GM12874 (cell line): Measurements from ENCODE around the gene DDIT4.

Source experiments
- CTCF ChIP-seq: IDR thresholded peaks from 2 replicates; pipeline ENCODE4 v1.5.1; 2011; ENCODE audit warnings: low read depth, mild to moderate bottlenecking, control low read depth, low read length, moderate library complexity; ENCODE audit not compliant: insufficient read depth

The DDIT4 gene

GRCh38 chr10:72265990-72266865 lies 7.5 kb upstream of the DDIT4 start:
- TF ChIP-seq CTCF: no peak

GRCh38 chr10:72267381-72267780 lies 6.3 kb upstream of the DDIT4 start:
- TF ChIP-seq CTCF: no peak

- TF ChIP-seq CTCF: no peak
These were observed 5.8 kb upstream of the DDIT4 start for GRCh38 chr10:72267819-72268399.

GRCh38 chr10:72270607-72271281 lies 3.0 kb upstream of the DDIT4 start:
- no peak for TF ChIP-seq CTCF

- TF ChIP-seq CTCF: no peak
These were observed 875 bp upstream of the DDIT4 start for GRCh38 chr10:72272689-72273409.

- TF ChIP-seq CTCF: no peak
These were observed 547 bp downstream of the DDIT4 start for GRCh38 chr10:72274213-72274729.
